GM19438 (cell line): ENCODE measurements around the gene HEXIM2.

ENCODE experiments used
- ATAC-seq: cut with Tn5 transposase; IDR thresholded peaks from one replicate; pipeline ENCODE4 v1.9.1; 2021; ENCODE audit warnings: low read depth; ENCODE audit not compliant: unreplicated experiment

HEXIM2 gene

DNA sequence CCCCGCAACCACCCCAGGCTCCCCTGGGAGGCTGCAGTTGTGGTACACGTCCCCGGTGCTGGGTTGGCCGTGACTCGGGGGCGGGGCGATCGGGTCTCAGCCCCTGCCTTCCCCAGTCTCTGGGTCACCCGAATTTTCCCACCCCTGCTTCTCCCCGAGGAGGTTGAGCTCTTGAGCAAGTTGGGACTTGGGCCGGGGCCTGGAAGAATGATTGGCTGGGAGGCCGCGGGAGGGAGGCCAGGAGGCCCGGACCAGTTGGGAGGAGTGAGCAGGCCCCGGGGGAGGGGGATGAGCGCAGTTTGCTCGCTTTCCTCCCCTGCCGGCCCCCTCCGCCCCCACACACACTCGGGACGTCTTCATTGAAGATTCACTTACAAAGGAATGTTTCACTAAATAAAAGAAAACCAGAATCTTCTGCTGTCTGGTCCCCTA lies 17.9 kb upstream of the HEXIM2 start:
- ATAC-seq: no peak

DNA sequence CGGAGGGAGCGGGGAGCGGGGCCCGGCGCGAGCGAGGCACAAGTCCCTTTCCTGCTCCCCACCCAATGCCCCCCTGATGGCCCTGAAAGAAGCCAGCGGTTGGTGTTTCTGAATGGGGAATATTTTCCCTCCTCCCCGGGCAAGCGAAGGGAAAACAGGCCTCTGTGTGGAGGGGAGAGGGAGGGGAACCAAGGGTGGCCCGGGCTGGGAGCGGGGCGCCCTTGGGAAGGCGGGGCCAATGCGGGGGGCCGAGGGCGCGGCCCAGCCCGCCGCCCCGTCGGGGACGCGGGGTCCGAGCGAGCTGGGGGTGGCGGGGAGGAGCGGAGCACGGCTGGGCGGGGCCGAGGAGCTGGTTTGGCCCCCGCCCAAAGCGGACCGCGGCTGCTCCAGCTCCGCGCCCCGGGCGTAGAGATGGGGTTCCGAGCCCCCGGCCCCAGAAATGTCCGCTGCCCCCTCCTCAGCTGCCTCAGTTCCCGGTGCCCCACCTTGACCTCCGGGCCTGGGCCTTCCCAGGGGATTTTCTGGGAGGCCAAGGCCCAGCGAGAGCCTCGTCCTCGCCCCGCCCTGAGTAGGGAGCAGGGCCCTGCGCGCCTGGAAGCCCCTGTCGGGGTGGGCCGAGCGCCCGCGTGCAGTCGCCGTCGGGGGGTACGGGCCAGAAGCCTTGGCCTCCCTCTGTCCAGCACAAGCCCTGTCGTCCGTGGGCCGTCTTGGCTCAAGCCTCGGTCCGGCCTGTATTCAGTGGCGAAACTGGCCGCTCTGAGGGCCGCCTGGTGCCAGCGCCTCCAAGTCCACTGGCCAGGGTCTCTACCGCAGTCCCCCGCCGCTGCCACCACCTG lies 17.3 kb upstream of the HEXIM2 start:
- ATAC-seq: no peak

DNA sequence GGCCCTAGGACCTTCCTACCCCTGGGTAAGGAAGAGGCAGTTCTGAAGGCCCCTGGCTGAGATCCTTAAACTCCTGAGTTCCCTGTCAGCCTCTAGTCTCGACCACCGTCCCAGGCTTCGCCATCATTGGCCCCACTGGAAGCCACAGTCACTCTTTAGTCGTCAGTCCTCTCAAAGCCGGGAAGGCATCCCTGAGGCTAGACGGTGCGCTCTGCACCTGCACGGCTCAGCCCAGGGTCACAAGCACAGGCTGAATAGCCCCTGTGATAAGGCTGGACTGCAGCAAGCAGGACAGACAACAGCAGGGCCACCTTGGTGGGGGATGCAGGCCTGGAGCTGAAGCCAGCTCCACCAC lies 16.7 kb upstream of the HEXIM2 start:
- no peak for ATAC-seq

- no peak for ATAC-seq
These were observed 15.5 kb upstream of the HEXIM2 start for GRCh38 chr17:45146166-45146565.

- no peak for ATAC-seq
These were observed 15.1 kb upstream of the HEXIM2 start for GRCh38 chr17:45146592-45146889.

DNA sequence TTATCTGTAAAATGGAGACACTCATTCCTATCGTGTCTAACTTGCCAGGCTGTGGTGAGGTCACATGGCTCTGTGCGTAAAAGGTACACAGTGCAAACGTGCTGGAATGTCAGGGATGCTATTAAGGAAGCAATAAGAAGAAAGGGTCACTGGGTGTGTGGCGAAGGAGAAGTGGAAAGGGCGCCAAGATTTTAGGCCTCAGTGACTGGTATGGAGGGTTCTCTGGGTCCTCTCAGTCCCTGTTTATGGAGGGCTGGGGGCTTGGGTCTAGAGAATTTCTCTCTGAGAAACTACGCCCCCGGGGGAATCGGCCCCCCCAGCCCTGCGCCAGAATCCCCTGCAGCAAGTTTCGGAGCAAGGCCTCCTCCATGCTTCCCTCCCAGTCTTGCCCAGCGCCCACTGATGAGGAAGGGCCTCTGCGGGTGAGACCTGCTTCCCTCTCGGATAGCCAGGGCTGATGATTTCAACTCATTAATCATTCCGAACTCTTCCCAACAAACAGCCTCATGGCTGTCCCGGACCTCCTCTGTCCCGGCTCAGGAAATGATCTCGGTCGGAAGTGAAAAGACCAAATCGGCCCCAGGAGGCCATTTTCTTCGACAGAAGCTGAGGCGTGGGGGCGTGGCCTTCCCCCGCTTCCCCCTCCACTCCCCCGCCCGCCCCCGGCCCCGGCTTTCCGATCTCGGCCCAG lies 14.6 kb upstream of the HEXIM2 start:
- no peak for ATAC-seq

DNA sequence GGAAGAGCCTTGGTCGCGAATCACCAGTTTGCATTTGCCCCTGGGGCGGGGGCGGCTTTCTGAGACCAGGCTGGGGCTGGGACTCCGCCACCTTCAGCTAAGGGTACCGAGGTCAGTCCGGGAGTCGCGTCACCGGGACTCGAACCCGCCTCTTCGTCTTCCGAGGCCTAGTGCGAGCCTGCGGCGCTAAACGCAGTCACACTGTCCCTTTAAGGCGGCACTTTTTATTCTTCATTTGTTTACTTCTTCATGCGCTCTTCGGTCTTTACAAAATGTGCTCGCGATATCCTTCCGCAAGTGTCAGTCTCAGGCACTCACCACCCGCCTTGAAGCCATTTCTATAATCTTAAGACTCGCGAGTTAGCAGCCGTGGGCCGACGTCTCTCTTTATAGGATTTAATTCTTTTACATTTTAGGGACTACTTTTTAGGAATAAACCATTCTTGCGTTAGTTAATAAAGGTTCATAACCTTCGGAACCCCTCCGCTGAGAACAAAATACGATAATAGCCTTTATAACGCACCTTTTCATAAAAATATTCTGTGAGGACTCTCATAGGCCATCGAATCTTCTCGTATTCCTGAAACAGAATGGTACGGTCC lies 14.0 kb upstream of the HEXIM2 start:
- no peak for ATAC-seq

- peak; percentile 54 for ATAC-seq
These were observed 13.3 kb upstream of the HEXIM2 start, which contains the start of gene HEXIM1 for GRCh38 chr17:45148183-45149036. Gene HEXIM1, plus strand, starts transcription at chr17:45148475. Its CDS starts 716 bp downstream, at chr17:45149191.

DNA sequence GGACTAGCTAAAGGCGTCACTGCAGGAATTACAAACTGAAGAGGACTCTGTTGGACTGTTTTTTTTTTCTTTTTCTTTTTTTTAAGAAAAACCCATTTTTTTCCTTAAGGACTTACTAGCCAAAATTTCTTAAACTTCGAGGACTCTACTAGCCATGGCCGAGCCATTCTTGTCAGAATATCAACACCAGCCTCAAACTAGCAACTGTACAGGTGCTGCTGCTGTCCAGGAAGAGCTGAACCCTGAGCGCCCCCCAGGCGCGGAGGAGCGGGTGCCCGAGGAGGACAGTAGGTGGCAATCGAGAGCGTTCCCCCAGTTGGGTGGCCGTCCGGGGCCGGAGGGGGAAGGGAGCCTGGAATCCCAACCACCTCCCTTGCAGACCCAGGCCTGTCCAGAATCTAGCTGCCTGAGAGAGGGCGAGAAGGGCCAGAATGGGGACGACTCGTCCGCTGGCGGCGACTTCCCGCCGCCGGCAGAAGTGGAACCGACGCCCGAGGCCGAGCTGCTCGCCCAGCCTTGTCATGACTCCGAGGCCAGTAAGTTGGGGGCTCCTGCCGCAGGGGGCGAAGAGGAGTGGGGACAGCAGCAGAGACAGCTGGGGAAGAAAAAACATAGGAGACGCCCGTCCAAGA lies 12.5 kb upstream of the HEXIM2 start:
- ATAC-seq: no peak

DNA sequence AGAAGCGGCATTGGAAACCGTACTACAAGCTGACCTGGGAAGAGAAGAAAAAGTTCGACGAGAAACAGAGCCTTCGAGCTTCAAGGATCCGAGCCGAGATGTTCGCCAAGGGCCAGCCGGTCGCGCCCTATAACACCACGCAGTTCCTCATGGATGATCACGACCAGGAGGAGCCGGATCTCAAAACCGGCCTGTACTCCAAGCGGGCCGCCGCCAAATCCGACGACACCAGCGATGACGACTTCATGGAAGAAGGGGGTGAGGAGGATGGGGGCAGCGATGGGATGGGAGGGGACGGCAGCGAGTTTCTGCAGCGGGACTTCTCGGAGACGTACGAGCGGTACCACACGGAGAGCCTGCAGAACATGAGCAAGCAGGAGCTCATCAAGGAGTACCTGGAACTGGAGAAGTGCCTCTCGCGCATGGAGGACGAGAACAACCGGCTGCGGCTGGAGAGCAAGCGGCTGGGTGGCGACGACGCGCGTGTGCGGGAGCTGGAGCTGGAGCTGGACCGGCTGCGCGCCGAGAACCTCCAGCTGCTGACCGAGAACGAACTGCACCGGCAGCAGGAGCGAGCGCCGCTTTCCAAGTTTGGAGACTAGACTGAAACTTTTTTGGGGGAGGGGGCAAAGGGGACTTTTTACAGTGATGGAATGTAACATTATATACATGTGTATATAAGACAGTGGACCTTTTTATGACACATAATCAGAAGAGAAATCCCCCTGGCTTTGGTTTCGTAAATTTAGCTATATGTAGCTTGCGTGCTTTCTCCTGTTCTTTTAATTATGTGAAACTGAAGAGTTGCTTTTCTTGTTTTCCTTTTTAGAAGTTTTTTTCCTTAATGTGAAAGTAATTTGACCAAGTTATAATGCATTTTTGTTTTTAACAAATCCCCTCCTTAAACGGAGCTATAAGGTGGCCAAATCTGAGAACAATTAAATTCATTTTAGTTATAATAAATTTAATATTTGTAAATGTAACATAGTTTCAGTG lies 11.7 kb upstream of the HEXIM2 start:
- no peak for ATAC-seq

GRCh38 chr17:45150911-45151809 lies 10.5 kb upstream of the HEXIM2 start:
- ATAC-seq: no peak

DNA sequence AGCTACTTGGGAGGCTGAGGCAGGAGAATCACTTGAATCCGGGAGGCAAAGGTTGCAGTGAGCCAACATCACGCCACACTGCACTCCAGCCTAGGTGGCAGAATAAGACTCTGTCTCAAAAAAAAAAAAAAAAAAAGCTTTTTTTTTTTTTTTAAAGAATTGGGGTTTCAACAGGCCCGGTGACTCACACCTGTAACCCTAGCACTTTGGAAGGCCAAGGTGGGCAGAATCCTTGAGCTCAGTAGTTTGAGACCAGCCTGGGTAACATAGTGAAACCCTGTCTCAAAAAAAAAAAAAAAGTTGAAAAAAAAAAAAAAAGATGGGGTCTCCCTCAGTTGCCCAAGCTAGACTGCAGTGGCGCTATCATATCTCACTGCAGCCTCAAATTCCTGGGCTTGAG lies 6.6 kb upstream of the HEXIM2 start:
- ATAC-seq: no peak

GRCh38 chr17:45155483-45155882 lies 6.2 kb upstream of the HEXIM2 start:
- ATAC-seq: no peak

DNA sequence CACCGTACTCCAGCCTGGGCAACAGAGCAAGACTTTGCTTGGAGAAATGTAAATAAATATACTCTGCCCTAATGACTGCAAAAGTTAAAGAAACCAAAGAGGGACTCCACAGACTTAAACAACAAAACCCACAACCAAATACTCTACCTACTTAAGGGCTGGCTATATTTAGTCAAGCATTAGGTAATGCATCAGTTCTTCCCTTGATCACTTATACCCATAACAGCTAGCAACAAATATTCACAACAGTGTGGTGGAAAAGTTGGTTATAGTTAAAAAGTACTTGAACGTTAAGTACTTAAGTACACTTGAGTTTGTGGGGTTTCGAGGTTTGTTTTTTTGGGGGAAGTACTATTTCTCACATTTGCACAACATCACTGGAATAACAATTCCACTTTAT lies 5.4 kb upstream of the HEXIM2 start:
- ATAC-seq: no peak

DNA sequence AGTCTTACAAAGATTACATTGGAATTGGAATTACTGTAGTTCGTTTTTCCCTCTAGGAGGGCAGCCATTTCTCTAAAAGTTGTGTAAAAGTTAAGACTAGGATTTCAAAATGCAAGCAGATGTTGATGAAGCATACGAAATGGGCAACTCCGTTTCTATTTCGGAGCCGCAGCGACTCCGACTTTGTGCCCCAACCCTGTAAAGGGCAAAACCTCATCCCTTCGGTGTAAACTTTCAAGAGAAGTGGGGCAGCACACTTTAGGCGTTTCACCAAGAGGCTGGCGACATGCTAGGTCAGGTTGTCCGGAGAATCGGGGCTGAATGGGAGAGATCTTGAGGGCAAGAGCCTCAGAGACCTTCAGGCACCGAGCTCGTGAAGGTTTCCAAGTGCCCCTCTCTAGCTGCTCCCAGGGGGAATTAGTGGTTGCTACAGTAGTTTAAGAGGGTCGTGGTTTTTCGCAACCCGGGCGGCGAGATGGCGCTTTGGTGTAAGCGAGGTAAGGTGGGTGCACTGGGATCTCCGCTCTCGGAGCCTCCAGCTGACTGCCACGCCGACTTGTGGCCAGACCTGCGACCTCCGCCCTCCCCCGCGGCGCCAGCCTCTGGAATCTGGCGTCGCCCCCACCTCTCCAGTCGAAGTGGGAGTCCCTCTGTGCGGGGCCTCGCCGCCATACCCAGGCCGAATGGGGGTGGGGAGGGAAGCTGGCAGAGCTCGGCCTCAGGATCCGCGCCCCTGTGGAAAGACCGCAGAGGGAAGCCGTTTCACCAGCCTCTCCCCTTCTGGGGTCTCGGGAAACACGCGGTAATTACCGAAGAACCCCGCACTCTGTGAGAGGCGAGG lies 1.0 kb upstream of the HEXIM2 start:
- ATAC-seq: peak; percentile 20

GRCh38 chr17:45162025-45162687 lies 481 bp downstream of the HEXIM2 start:
- no peak for ATAC-seq

GRCh38 chr17:45164734-45165269 lies 3.1 kb downstream of the HEXIM2 start:
- ATAC-seq: no peak
